Fibroblast of lung (primary cell): Measurements from ENCODE around the gene UROC1. TPM values are rescaled to one million over a fixed set of nuclear protein-coding genes. Genes with fewer than 3 reads are reported as not detected.

Experiments
- DNase-seq, 2 donors: peaks; one replicate each; pipeline versions ENCODE4 v3.0.0 to v3.0.0-alpha.2; 2010; ENCODE audit warnings: low read depth in 2 of 2
- H2AFZ ChIP-seq: 2 replicates; pipeline ENCODE4 v1.5.1; 2012; ENCODE audit warnings: low read length, control low read depth, inconsistent platforms
- H3K27ac ChIP-seq: 2 replicates; pipeline ENCODE4 v1.5.1; 2011; ENCODE audit warnings: low read length, control low read depth; ENCODE audit not compliant: insufficient read depth
- H3K27me3 ChIP-seq: 2 replicates; pipeline ENCODE4 v1.5.1; 2011; ENCODE audit warnings: mild to moderate bottlenecking, low read length; ENCODE audit not compliant: control insufficient read depth, insufficient read depth
- H3K36me3 ChIP-seq: 2 replicates; pipeline ENCODE4 v1.5.1; 2011; ENCODE audit warnings: low read length; ENCODE audit not compliant: control insufficient read depth, insufficient read depth
- H3K4me1 ChIP-seq: 2 replicates; pipeline ENCODE4 v1.5.1; 2011; ENCODE audit warnings: low read length; ENCODE audit not compliant: control insufficient read depth, insufficient read depth; ENCODE audit errors: extremely low read depth
- H3K4me2 ChIP-seq: 2 replicates; pipeline ENCODE4 v1.5.1; 2011; ENCODE audit warnings: low read length, control low read depth; ENCODE audit not compliant: insufficient read depth; ENCODE audit errors: extremely low read depth
- H3K4me3 ChIP-seq, 4 experiments: fragments of 200-600 bp in 1 of 4; sonication (generic) in 1 of 4; replicated peaks in 1 of 4; 2 replicates each; pipeline ENCODE4 v1.5.1; 2011 to 2016; ENCODE audit warnings: low read length in 4 of 4, low read depth in 3 of 4, mild to moderate bottlenecking in 3 of 4, control low read depth in 2 of 4, inconsistent platforms in 1 of 4, mixed read lengths in 1 of 4; ENCODE audit not compliant: insufficient read depth in 1 of 4; ENCODE audit errors: control extremely low read depth in 1 of 4
- H3K79me2 ChIP-seq: 2 replicates; pipeline ENCODE4 v1.5.1; 2012; ENCODE audit warnings: mild to moderate bottlenecking, low read length, inconsistent platforms; ENCODE audit not compliant: control insufficient read depth, insufficient read depth
- H3K9ac ChIP-seq: 2 replicates; pipeline ENCODE4 v1.5.1; 2011; ENCODE audit warnings: mild to moderate bottlenecking, low read length, control low read depth; ENCODE audit not compliant: insufficient read depth
- H3K9me3 ChIP-seq: 2 replicates; pipeline ENCODE4 v1.5.1; 2012; ENCODE audit warnings: low read depth, low read length; ENCODE audit not compliant: control insufficient read depth, insufficient read depth
- H4K20me1 ChIP-seq: 2 replicates; pipeline ENCODE4 v1.5.1; 2011; ENCODE audit warnings: low read length; ENCODE audit not compliant: control insufficient read depth, insufficient read depth; ENCODE audit errors: extremely low read depth
- CTCF ChIP-seq, 2 donors: IDR thresholded peaks in 1 of 2; conservative IDR thresholded peaks in 1 of 2; 1 replicate in 1 of 2; 2 replicates in 1 of 2; pipeline ENCODE4 v1.5.1; 2011 to 2012; ENCODE audit warnings: low read length in 2 of 2, control low read depth in 1 of 2, inconsistent platforms in 1 of 2, low read depth in 1 of 2, mild to moderate bottlenecking in 1 of 2
- EZH2 ChIP-seq: IDR thresholded peaks from 2 replicates; pipeline ENCODE4 v1.5.1; 2012; ENCODE audit warnings: low read length, control low read depth, mild to moderate bottlenecking; ENCODE audit errors: missing control alignments
- polyA plus RNA-seq, 2 donors: library from polyadenylated mRNA; depleted of rRNA in 1 of 2; stranded (reverse) in 1 of 2; unstranded in 1 of 2; fragments of >200 nt; gene quantifications; 2 replicates each; pipeline ENCODE4 v1.2.1, GENCODE V29; 2011 to 2012; ENCODE audit warnings: missing spikeins in 1 of 2
- total RNA-seq: library from RNA; depleted of rRNA; stranded (reverse); fragments of >200 nt; gene quantifications from 2 replicates; pipeline ENCODE4 v1.2.1, GENCODE V29; 2014

Gene UROC1
- total and polyA plus RNA-seq, 2 donors (not counting 1 experiment from before 2014, with no cell fraction given): not detected

- Histone ChIP-seq H3K79me2 (no peaks in the 10 kb centered on the region), H3K9me3 (no peaks in the 10 kb centered on the region), H3K4me2 (no peak overlapping the region), H4K20me1 (no peaks in the 10 kb centered on the region), H3K9ac (no peak overlapping the region), H3K4me3 (no peak overlapping the region), H3K4me1 (peaks cover 6% of the 10 kb centered on the region), H2AFZ (no peak overlapping the region), H3K36me3 (peaks cover 4% of the 10 kb centered on the region), H3K27me3 (no peaks in the 10 kb centered on the region), H3K27ac (no peak overlapping the region)
- DNase-seq: no peak
- TF ChIP-seq EZH2 (no peak), CTCF (conservative IDR thresholded peaks at IDR 0.05 in 1 of 2, IDR thresholded peaks at IDR 0.05 in 1 of 2; ENCODE audit: low read depth in 1 of 2, low read length in 2 of 2) (no peak)
Observed at GRCh38 chr3:126448136-126448892, 69.3 kb downstream of the UROC1 start.

- H3K9ac ChIP-seq: no peak overlapping the region
- no peak overlapping the region for H3K27ac ChIP-seq
- H3K27me3 ChIP-seq: no peaks in the 10 kb centered on the region
- TF ChIP-seq CTCF (conservative IDR thresholded peaks at IDR 0.05 in 1 of 2, IDR thresholded peaks at IDR 0.05 in 1 of 2; ENCODE audit: low read depth in 1 of 2, low read length in 2 of 2): no peak
- no peak for TF ChIP-seq EZH2
- H4K20me1 ChIP-seq: peaks cover 2% of the 10 kb centered on the region
- no peaks in the 10 kb centered on the region for H3K79me2 ChIP-seq
- no peak overlapping the region for H3K4me3 ChIP-seq
- H3K4me1 ChIP-seq: peaks cover 6% of the 10 kb centered on the region
- peaks cover 4% of the 10 kb centered on the region for H3K36me3 ChIP-seq
- no peak overlapping the region for H2AFZ ChIP-seq
- peak in 1 of 2 donors; percentile 51 for DNase-seq
- no peaks in the 10 kb centered on the region for H3K9me3 ChIP-seq
- H3K4me2 ChIP-seq: no peak overlapping the region
Observed at GRCh38 chr3:126447456-126448106, 70.0 kb downstream of the UROC1 start.

GRCh38 chr3:126446791-126447190, 70.8 kb downstream of the UROC1 start:
- Histone ChIP-seq H3K4me2 (no peak overlapping the region), H3K4me3 (no peak overlapping the region), H3K27ac (no peak overlapping the region), H3K27me3 (no peaks in the 10 kb centered on the region), H3K36me3 (no peaks in the 10 kb centered on the region), H4K20me1 (peaks cover 2% of the 10 kb centered on the region), H3K9me3 (no peaks in the 10 kb centered on the region), H3K79me2 (no peaks in the 10 kb centered on the region), H3K9ac (no peak overlapping the region), H3K4me1 (peaks cover 6% of the 10 kb centered on the region), H2AFZ (no peak overlapping the region)
- DNase-seq: peak in 1 of 2 donors; percentile 29
- TF ChIP-seq EZH2: no peak
- no peak for TF ChIP-seq CTCF (conservative IDR thresholded peaks at IDR 0.05 in 1 of 2, IDR thresholded peaks at IDR 0.05 in 1 of 2; ENCODE audit: low read depth in 1 of 2, low read length in 2 of 2)
